Esophagus mucosa (tissue), 1 donor: ENCODE data around the gene TEKTIP1. TPM values are rescaled to one million over a fixed set of nuclear protein-coding genes. Genes with fewer than 3 reads are reported as not detected.
"Not testable (repeated sequence)": the region's sequence is repeated elsewhere in the genome, so short reads cannot be mapped to it uniquely, and the experiment has no call there.

Experiments
- ATAC-seq: fragments of 200-7000 bp; cut with Tn5 transposase; one replicate; pipeline ENCODE4 v1.9.1; 2020
- total RNA-seq: library from RNA; stranded (reverse); gene quantifications from one replicate; pipeline ENCODE4 v1.2.4, GENCODE V29; 2023
- donor health status: DM: yes; HTN: yes; CAD: no.

Gene TEKTIP1
- total RNA-seq, 1 donor from 2014 or later: 0.84 TPM

GRCh38 chr19:3563709-3564524, 24.9 kb downstream of the TEKTIP1 start:
- ATAC-seq: no peak

- ATAC-seq: no peak
These were observed 26.2 kb downstream of the TEKTIP1 start for GRCh38 chr19:3565139-3565538.

GRCh38 chr19:3570042-3570441, 31.1 kb downstream of the TEKTIP1 start:
- ATAC-seq: not testable (repeated sequence)

GRCh38 chr19:3570606-3571011, 31.6 kb downstream of the TEKTIP1 start:
- no peak for ATAC-seq

- ATAC-seq: peak; percentile 89
These were observed 33.3 kb downstream of the TEKTIP1 start for GRCh38 chr19:3572132-3572854.

GRCh38 chr19:3572855-3573161, 33.8 kb downstream of the TEKTIP1 start, which contains the start of gene HMG20B:
Gene HMG20B, plus strand, starts transcription at chr19:3572944. Its CDS starts 366 bp downstream, at chr19:3573310.
- ATAC-seq: no peak

GRCh38 chr19:3573162-3573857, 34.3 kb downstream of the TEKTIP1 start:
- ATAC-seq: peak; percentile 6

- ATAC-seq: peak; percentile 70
These were observed 35.1 kb downstream of the TEKTIP1 start for GRCh38 chr19:3573858-3574637.

- ATAC-seq: no peak
These were observed 36.3 kb downstream of the TEKTIP1 start for GRCh38 chr19:3575260-3575741.

- ATAC-seq: no peak
These were observed 37.1 kb downstream of the TEKTIP1 start for GRCh38 chr19:3575949-3576673.

GRCh38 chr19:3576696-3577443, 37.9 kb downstream of the TEKTIP1 start:
- peak; percentile 3 for ATAC-seq

GRCh38 chr19:3577723-3578344, 38.9 kb downstream of the TEKTIP1 start:
- ATAC-seq: peak; percentile 7

GRCh38 chr19:3578390-3578789, 39.4 kb downstream of the TEKTIP1 start:
- no peak for ATAC-seq

- ATAC-seq: no peak
These were observed 41.4 kb downstream of the TEKTIP1 start for GRCh38 chr19:3580156-3580934.

- not testable (repeated sequence) for ATAC-seq
These were observed 42.8 kb downstream of the TEKTIP1 start for GRCh38 chr19:3581792-3582191.

GRCh38 chr19:3584036-3584802, 45.2 kb downstream of the TEKTIP1 start:
- ATAC-seq: not testable (repeated sequence)

- peak; percentile 27 for ATAC-seq
These were observed 46.5 kb downstream of the TEKTIP1 start, which contains the start of gene GIPC3 for GRCh38 chr19:3585301-3586126. Gene GIPC3, plus strand, starts transcription at chr19:3585478. Its CDS starts 120 bp downstream, at chr19:3585598.
